Central memory CD4-positive, alpha-beta T cell (primary cell): ENCODE measurements around the gene RAB28.
"Not testable (repeated sequence)": the region's sequence is repeated elsewhere in the genome, so short reads cannot be mapped to it uniquely, and the experiment has no call there.

Source experiments
- DNase-seq: peaks from one replicate; pipeline ENCODE4 v3.0.0; 2022

The RAB28 gene

DNA sequence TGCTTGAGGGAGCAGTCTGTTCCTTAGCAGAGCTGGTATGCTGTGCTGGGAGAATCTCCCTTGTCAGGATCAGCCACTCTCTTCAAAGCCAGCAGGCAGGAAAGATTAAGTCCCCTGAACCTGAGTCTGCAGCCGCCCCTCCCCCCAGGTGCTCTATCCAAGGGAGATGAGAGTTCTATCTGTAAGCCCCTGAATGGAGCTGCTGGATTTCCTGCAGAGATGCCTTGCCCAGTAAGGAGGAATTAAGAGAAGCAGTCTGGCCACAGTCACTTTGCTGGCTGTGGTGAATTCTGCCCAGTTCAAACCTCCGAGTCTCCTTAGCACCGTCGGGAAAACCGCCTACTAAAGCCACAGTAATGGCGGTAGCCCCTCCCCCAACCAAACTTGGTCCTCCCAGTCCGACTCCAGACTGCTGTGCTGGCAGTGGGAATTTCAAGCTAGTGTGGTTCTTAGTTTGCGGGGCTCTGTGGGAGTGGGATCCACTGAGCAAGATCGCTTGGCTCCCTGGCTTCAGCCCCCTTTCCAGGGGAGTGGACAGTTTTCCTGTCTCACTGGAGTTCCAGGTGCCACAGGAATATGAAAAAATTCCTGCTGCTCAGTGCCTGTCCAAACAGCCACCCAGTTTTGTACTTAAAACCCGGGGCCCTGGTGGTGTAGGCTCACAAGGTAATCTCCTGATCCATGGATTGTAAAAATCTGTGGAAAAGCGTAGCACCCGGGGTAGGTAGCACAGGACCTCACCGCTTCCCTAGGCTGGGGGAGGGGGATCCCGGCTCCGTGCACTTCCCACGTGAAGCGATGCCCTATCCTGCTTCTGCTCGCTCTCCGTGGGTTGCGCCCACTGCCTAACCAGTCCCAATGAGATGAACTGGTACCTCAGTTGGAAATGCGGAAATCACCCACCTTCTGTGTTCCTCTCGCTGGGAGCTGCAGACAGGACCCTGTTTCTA lies 38.0 kb downstream of the RAB28 start:
- no peak for DNase-seq

DNA sequence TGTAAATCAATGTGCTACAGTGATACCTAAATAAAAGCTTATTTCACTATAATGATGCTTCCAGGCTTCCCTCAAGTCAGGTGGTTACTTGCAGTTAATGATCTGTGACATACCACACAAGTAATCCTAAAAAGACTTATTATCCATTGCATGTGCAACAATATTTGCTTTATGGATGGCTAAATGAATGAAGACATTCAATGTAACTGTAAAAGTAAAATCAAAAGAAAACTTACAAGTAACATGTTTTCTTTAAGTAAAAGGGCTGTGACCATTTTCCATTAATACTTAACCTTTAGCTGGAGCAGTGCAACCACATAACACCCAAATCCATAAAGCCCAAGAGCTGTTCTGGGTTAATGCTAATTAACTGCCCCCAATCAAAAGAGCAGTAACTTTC lies 42.6 kb downstream of the RAB28 start:
- DNase-seq = no peak

DNA sequence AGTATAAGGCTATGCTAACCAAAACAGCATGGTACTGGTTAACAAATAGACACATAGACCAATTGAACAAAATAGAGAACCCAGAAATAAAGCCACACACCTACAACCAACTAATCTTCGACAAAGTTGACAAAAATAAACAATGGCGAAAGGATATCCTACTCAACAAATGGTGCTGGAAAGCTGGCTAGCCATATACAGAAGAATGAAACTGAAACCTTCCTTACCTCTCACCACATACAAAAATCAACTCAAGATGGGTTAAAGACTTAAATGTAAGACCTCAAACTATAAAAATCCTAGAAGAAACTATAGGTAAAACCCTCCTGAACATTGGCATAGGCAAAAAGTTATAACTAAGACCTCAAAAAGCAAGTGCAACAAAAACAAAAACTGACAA lies 47.2 kb downstream of the RAB28 start:
- DNase-seq = no peak

DNA sequence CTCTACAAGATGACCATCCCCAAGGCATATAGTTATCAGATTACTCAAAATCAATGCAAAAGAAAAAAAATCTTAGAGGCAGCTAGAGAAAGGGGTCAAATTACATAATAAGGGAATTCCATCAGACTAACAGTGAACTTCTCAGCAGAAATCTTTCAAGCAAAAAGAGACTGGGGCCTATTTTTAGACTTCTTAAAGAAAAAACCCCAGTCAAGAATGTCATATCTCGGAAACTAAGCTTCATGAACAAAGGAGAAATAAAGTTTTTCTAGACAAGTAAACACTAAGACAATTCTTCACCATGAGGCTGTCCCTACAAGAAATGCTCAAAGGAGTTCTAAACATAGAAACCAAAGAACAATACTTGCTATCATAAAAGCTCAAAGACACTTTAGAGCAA lies 51.7 kb downstream of the RAB28 start:
- no peak for DNase-seq

DNA sequence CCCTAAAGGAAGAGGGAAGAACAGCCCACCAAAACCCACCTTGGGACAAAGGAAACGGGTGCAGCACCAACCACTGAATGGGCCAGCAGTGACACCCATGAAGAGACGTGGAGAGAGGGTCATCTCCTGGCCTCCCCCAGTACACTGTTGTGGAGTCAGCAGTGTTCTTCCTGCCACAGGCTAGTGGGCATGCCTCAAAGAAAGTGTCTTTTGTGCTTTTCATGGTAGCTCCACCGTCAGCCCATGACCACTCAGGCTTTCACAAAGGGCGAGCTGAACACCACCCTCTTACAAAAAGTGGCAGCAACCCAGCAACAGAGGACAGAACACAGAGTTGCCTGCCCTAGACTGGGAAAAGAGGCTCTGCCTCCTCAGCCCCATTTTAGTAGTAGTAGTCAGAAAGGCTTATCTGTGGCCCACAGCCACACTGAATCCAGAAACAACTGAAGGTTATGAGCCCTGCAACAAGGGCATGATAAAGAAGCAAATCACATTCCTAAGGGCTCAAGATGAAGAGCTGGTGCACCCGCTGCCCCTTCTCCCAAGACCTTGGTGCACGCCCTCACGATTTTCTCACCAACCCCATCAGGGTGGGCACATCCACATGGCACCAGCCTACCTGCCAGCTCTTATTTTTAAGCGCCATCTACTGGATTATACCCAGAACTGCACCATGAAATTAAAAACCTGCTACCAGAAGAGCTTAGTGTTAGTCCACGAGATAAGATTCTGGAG lies 53.1 kb downstream of the RAB28 start:
- DNase-seq = no peak

DNA sequence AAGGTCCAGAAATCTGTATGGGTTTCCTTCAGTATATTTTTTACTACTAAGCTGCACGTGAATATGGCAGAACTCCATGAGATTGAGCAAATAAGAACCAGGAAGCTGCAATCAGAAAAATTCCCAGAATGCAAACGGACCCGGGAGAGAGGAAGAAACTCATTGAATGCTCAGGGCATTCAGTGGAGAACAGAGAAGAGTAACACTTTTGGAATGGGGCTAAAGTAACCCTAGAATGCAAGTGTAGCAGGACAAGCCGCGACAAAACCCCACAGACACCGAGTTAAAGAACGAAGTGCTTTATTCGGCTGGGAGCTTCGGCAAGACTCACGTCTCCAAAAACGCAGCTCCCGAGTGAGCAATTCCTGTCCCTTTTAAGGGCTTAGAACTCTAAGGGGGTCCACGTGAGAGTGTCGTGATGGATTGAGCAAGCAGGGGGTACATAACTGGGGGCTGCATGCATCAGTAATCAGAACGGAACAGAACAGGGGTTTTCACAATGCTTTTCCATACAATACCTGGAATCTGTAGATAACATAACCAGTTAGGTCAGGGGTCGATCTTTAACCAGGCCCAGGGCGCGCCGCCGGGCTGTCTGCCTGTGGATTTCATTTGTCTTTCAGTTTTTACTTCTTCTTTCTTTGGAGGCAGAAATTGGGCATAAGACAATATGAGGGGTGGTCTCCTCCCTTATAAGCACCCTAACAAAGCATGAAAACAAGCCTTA lies 56.4 kb downstream of the RAB28 start:
- no peak for DNase-seq

DNA sequence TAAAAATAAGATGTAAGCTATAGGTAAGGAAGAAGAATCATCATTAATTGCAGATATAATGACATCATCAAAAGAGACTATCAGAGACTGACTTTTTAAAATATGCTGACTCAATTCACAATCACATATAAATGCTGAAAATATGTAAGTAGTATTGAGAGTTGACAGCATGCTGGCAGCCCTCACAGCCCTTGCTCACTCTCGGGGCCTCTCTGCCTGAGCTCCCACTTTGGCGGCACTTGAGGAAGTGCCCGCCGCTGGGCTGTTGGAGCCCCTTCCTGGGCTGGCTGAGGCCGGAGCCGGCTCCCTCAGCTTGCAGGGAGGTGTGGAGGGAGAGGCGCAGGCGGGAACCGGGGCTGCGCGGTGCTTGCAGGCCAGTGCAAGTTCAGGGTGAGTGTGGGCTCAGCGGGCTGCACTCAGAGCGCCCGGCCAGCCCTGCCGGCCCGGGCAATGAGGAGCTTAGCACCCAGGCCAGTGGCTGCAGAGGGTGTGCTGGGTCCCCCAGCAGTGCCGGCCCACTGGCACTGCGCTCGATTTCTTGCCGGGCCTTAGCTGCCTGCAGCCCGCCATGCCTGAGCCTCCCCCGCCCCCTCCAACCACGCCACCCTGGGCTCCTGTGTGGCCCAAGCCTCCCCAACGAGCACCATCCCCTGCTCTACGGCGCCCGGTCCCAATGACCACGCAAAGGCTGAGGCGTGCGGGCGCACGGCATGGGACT lies 68.9 kb downstream of the RAB28 start:
- DNase-seq = no peak

DNA sequence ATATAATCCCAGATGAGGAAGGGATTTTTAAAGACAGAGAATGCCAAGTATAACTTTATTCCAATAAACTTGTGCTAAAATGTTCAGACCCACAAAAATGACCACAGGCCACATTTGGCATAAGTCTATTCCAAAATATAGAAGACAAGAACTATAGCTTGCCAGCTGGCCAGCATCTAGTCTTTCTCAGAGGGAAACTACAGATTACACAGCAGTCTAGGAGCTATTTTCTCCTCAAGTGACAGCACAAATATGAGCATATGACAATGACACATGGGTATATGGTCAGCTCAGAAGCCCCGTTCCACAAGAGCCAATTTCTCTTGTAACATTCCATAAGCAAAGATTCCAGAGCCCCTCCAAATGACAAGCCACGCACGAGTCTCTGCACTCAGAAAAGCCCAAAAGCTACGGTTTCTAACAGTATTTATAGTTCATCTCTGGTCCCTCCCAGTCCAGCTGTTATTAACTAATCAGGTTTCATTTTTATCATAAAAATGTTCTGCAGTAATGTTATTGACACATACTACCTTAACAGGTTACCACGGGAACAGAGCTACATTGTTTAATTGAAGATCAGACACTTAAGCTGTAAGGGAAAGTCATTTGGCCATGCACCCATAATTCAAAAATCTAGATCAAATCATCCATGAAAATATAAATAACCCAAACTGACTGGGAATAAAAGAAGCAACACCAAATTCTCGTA lies 70.3 kb downstream of the RAB28 start:
- DNase-seq = no peak

DNA sequence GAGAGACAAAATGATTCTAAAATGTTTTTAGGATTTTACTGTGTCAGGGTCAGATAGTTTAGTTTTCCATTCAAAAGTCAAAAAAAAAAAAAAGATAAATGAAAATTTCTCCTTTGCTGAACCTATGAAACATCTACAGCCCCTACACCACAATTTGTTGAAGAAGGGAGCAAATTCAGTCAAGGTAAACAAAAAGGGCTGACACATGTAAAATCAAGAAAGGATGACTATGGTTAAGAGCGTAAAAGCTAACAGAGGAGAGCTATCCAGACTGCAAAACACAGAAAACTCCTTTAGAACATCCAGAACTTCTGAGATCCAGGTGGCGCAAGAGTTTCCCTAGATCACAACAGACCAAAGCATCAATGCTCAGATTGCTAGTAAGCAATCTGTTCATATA lies 72.2 kb downstream of the RAB28 start:
- DNase-seq = no peak

DNA sequence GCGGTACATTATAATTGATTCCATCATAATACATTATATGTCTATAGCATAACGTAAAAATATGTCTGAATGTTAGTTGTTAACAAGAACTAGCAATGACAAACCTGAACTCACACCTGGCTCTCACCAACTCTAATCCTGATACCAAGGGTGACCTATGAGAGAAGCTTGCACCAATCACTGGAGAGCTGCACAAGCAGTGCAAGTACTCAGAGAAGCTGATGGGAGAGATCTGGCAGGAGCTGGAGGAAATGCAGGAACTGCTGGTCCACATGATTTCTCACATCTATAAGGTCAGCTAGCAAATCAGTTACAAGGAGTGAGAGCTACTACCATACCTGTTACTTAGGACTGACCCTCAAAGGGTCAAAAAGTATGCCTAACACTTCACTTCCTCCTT lies 74.8 kb downstream of the RAB28 start:
- DNase-seq = no peak

DNA sequence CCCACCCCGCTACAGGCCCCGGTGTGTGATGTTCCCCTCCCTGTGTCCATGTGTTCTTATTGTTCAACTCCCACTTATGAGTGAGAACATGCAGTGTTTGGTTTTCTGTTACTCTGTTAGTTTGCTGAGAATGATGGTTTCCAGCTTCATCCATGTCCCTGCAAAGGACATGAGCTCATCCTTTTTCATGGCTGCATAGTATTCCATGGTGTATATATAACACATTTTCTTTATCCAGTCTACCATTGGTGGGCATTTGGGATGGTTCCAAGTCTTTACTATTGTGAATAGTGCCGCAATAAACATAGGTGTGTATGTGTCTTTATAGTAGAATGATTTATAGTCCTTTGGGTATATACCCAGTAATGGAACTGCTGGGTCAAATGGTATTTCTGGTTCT lies 78.0 kb downstream of the RAB28 start:
- not testable (repeated sequence) for DNase-seq

DNA sequence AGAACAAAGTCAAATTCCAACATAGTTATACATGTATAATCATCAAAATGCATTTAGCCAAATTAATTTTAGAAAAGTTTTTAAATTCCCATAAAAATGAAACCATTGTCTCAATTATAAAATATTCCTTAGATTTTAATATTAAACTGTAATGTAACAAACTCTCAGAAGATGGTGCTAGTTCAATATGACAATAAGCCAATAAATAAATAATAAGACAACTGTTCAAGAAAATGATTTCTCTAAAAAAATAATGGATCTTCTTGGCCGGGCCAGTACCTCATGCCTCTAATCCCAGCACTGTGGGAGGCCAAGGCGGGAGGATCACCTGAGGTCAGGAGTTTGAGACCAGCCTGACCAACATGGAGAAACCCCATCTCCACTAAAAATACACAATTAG lies 80.3 kb downstream of the RAB28 start:
- DNase-seq = no peak

DNA sequence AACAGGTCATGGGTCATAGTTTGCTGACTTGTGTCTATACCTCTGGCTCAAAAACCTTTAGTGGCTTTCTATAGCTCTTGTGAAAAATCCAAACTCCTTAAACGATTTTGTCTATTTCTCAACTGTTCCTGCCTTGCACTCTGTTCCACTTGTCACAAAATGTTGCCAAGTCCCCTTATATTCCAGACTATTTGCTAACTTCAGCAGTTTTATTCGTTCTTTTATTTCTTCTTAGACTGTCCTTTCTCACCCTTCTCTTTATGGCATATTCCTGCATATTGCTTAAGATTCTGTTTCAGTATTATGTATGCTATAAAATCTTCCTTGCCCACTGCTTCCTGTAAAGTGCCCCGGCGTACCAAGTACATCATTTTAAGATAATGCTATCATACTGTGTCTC lies 80.8 kb downstream of the RAB28 start:
- DNase-seq = no peak

DNA sequence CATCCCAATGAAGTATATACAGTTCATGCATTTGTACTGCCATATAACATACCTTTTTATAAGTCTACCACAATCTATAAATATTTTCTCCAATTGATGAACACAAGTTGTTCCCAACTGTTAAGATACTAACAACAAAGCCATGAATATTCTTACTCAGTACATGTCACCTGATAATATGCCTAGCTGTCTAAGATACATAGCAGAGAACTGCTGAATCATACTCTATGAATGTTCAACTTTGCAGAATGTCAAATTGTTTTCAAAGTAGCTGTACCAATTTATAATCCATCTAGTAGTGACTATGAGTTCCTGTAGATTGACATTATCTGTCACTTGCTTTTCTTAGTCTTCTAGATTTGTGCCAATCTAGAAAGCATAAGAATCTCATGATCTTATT lies 84.9 kb downstream of the RAB28 start:
- DNase-seq = no peak

DNA sequence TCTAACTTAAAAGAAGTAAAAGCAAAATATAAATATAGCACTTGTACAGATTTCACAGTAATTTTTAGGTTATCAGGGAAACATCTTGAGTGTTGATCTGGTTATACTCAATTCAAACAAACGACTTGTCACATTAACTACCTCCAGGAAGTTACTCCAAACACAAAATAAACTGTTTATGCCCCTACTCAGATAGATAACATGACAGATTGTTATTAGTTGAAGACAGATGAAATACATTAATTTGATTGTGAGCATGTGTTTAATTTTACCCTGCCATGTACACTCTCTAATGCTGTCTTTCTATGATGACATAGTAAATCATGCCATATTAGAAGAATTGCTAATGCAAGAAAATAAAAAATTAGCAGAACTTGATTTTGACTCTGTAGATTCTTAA lies 88.0 kb downstream of the RAB28 start:
- DNase-seq = no peak

DNA sequence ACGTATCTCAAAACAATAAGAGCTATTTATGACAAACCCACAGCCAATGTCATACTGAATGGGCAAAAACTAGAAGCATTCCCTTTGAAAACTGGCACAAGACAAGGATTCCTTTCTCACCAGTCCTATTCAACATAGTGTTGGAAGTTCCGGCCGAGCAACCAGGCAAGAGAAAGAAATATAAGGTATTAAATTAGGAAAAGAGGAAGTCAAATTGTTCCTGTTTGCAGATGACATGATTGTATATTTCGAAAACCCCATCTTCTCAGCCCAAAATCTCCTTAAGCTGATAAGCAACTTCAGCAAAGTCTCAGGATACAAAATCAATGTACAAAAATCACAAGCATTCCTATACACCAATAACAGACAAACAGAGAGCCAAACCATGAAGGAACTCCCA lies 94.2 kb downstream of the RAB28 start:
- DNase-seq = not testable (repeated sequence)

DNA sequence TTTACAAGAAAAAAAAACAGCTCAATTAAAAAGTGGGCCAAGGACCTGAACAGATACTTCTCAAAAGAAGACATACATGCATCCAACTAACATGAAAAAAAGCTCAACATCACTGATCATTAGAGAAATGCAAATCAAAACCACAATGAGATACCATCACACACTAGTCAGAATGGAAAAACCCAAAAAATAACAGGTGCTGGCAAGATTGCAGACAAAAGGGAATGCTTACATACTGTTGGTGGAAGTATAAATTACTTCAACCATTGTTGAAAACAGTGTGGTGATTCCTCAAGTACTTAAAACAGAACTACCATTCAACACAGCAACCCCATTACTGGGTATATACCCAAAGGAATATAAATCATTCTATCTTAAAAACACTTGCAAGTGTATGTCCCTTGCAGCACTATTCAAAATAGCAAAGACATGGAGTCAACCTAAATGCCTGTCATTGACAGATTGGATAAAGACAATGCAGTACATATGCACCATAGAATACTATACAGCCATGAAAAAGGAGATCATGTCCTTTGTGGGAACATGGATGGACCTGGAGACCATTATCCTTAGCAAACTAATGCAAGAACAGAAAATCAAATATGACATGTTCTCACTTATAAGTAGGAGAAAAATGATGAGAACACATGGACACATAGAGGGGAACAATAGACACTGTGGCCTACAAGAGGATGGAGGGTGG lies 97.6 kb downstream of the RAB28 start:
- no peak for DNase-seq

DNA sequence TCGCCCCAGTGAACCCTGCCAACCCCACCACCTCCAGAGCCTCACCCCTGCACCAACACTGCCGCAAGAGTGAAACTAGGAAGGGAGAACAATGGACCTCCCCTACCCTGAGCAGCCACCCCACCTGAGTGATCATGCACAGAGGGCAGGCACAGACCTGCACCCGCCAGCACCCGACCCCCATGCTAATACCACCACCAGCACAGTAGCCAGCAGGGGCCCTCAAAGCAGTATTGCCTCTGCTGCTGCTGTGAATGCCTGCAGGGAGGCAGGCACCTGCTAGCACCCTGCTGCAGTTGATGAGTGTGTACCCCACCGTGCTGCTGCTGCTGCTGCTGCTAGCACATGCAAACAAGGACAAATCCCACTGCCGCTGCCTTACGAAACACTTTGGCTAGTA lies 100.1 kb downstream of the RAB28 start:
- DNase-seq = no peak

DNA sequence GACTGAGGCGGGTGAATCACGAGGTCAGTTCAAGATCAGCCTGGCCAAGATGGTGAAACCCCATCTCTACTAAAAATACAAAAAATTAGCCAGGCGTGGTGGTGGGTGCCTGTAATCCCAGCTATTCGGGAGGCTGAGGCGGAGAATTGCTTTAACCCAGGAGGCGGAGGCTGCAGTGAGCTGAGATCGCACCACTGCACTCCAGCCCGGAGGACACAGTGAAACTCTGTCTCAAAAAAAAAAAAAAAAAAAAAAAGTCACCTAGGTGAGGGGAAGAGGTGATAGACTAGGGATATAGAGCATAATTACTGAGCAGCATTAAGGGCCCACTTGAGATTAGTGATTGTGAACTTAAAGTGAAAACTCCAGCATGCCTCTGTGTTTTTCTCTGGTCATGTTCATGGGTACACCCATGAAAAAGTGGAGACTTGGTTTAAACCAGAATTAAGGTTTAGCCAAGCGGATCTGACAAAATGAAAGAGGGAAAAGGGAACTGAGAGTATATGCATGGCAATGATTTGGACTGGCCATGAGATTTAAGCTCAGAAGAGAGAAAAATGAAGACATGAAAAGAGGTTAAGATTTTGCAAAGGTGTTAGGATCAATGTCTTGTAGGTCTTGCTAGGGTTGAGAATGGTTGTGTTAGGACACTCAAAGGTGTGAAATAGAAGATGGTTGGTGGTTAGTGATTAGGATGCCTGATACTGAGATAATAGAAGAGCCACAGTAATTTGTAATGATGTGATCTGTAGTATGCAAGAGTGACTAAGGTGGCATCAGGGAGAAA lies 105.0 kb downstream of the RAB28 start:
- no peak for DNase-seq

DNA sequence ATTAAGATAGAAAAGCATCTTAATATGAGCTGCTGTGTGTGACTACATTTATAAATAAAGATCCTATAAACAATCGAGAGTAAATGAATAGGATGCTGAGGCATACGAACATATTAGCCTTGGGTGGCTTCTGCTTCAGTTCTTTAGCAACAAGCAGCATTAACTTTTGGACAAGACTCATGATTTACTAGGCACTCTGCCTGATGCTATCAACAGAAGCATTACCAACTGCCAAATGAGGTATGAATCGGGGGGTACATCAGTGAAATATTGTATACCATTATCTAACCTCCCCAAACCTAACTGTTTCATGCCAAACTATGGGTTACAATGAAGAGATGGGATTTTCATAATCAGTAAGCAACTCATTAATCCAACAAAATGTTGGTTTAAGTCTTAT lies 113.1 kb downstream of the RAB28 start:
- no peak for DNase-seq

DNA sequence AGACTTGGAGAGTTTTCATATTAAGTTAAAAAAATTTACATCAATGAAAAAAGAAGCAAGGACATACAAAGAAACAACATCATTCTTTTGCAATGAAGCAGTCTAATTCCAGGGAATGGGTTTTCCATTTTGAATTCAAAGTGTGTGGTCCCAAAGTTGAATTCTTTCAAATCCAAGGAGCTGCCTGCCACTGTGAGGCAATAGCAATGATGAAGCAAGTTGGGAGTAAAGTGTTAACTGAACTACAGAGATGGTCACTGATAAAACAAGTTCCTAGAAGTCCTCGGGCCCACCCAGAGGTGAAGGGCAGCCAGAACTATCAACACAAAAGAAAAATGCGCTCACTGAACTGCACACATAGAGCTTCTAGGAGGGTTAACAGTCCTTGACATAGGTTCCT lies 115.9 kb downstream of the RAB28 start:
- DNase-seq = no peak
